HG03135 (cell line): ENCODE measurements around the gene OPCML.

Experiments used
- ATAC-seq: cut with Tn5 transposase; IDR thresholded peaks from one replicate; pipeline ENCODE4 v1.9.1; 2021; ENCODE audit warnings: mild to moderate bottlenecking, moderate library complexity; ENCODE audit not compliant: unreplicated experiment

OPCML gene

DNA sequence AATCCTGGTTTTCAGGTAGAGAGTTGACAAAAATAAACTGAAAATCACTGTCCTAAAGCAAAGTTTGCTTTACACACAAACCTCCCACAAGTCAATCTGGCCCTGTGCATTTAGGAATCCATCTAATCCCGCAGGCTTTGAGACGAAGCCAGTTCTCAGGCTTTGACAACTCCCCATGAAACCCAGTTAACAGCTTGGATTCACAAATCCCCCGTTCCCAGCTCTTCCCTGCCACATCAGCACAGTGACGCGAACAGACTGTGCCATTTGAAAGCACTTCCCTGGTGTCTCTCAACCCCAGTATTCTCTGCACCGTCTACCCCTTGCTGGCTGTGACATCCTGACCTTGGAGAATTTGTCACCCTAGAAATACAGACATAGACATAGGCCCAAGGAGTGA is 117.8 kb downstream of the OPCML start:
- no peak for ATAC-seq

DNA sequence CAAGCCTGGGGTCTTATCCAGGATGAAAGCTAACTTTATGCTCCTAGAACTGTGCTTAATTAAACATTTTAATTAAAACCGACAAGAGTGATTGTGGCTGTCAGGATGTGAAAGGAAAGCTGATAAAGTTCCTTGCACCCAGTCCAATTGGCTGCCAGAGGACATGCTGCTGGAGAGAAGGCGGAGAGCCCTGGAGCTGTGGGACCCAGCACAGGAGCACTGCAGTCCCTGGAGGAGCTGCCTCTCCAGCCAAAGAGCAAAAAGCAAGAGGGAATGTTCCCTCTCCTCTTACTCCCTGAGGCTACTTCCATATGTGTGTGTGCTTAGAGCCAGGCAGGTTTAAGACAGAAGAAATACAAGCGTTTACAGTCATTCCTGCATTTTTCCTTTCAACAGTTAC is 118.6 kb downstream of the OPCML start:
- ATAC-seq, result no peak

GRCh38 chr11:133409799-133410198 is 122.5 kb downstream of the OPCML start:
- ATAC-seq, result no peak

- no peak for ATAC-seq
These were observed 123.4 kb downstream of the OPCML start for GRCh38 chr11:133408936-133409335.

GRCh38 chr11:133408402-133408801 is 123.9 kb downstream of the OPCML start:
- ATAC-seq, result no peak

DNA sequence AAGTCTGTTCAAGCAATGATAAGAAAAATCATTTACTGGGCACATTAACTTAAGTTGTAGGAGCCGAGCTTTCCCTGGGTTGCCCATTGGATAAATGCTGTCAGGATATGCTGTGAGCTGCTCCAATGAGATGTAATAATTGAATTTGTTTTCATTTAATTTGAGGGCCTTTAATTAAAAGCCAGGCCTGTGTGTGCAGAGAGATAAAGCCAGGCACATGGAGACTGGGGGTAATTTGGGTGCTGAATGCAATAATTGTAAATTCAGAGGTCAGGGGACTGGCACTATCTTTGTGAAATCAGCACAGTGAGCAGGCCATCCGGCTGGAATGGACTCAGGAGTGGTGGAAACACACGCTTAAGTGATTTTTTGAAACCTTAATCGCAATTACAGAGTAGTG is 125.8 kb downstream of the OPCML start:
- ATAC-seq, result no peak

DNA sequence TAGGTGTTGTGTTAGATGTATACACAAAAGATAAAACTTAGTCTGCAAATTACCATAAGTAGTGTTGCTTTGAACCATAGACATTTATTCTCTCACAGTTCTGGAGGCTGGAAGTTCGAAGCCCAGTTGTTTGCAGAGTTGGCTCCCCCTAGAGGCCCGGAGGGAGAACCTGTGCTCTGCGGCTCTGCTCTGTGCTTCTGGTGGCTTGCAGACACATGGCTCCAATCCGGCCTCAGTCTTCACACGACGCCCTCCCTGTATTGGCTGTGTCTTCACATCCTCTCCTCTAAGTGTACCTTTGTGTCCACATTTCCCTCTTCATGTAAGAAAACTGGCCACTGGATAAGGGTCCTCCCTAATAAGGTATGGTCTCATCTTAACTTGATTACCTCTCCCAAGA is 128.4 kb downstream of the OPCML start:
- ATAC-seq, result no peak

DNA sequence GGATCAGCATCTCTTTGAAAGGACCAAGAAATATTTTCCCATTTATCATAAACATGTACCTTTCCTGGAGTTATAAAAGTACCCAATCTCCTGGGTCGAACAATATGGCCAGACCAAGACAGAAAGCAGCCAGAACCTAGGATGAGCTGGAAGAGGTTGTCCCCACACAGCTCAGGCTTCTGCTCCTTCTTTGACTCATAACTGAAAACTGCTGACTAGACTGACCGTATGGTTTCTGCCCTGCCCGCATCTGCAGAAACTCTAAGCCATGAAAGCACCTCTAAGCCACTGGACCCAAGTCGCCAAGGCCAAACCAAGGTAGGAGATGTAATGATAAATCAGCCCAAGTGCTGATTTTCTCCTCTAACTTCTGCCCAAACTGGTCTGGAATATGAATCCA is 129.8 kb downstream of the OPCML start:
- ATAC-seq, result no peak

GRCh38 chr11:133399855-133400625 is 132.3 kb downstream of the OPCML start:
- no peak for ATAC-seq

- ATAC-seq, result no peak
These were observed 133.0 kb downstream of the OPCML start for GRCh38 chr11:133399294-133399693.

GRCh38 chr11:133390803-133391202 is 141.5 kb downstream of the OPCML start:
- ATAC-seq, result no peak

DNA sequence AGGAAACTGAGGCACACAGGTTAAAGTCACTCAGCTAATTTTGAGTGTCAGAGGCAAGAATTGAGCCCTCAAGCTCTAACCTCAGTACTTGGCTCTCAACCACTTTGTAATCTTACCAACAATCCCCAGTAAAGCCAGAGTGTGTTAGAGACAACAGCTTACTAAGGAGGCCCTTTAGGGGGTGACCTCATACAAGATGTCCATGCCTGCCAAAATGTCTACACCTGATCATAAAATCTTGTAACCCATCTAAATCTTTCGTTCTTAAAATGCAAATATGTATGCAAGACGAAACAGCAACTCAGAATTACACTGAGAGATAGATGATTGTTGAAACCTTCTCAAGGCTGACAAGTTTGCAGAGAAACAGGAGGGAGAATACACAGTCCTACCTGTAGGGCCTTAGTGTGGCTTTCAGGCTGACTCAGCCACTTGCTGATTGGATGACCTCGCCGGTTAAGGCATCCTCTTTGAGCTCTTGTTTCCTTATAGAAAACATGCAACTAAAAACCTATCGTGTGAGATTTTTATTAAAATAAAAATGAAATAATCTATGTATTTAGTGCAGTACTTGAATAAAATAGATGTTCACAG is 143.2 kb downstream of the OPCML start:
- no peak for ATAC-seq

DNA sequence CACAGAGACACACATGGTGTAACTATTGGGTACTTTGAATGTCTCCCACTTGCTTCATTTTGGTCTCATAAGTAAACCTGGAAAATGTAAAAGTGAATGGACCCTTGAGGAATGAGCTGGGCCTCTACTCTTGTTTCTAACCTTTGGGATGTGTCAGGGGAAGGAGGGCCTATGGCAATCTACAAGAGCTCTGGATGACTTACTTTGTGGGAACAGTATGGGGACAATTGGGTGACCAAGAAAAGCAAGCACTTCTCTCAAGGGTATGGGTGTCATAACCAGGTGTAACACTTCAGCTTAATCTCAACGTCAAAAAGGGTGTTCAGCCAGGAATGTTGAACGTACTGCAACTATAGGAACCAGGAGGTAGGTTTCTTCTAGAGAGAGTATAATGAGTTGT is 144.0 kb downstream of the OPCML start:
- ATAC-seq, result no peak

GRCh38 chr11:133386852-133387251 is 145.4 kb downstream of the OPCML start:
- ATAC-seq, result no peak

- ATAC-seq, result no peak
These were observed 146.0 kb downstream of the OPCML start for GRCh38 chr11:133386262-133386661.

GRCh38 chr11:133385781-133386180 is 146.5 kb downstream of the OPCML start:
- ATAC-seq, result no peak

- no peak for ATAC-seq
These were observed 147.6 kb downstream of the OPCML start for GRCh38 chr11:133384731-133385130.

DNA sequence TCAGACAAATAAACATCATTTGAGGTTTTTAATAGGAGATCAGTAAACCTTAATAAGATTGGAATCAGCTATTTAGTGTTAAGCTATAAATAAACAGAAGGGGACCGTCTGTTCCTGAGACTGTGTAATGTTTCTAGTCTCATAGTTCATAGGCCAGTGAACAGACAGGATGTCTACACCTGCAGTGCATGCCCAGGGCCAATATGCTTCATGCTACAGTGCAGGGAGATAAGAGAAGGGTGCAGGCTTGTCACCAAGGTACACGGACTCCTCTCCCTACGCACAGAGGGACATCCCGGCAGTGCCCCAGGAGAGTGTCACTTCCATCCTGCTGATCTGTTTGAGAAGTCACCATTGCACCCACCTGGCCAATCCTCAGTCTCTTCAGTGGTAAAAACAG is 148.6 kb downstream of the OPCML start:
- no peak for ATAC-seq

GRCh38 chr11:133383201-133383600 is 149.1 kb downstream of the OPCML start:
- ATAC-seq, result no peak

- no peak for ATAC-seq
These were observed 150.0 kb downstream of the OPCML start for GRCh38 chr11:133382131-133382812.

DNA sequence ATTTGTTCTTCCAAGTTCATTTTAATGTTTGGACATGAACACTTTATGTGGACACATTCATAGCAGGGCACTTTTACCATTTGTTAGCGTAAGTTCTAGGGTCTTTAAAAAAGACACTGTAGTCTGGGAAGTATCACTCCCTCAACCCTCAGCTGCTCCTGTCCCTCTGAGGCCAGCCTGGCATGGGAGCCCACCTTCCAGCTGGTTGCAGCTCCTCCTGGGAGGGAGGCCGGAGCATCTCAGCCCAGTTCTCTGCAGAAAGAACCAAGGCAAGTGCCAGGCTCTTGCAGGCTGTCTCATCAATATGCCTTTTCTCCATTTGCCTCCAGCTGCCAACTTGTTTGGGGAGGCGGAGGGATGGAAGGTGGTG is 150.6 kb downstream of the OPCML start:
- no peak for ATAC-seq

DNA sequence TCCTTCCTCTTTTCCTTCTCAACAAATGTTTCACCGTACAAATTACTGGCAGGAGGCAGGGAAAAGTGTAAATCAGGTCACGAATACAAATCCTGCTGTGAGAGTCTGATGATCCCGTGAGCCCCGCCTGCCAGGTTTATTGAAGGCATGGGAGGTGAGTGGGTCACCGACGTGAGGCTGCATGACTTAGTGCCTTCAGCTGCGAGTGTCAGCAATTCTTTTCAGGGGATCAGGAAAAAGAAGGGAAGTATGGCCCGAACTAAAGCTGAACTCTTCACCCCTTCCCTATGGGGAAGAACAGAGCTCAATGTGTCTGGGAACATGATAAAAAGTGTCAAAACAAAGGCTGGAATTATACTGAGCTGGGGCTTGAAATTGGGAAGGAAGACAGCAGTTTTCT is 166.2 kb downstream of the OPCML start:
- ATAC-seq, result no peak
